Breast epithelium (tissue), 3 donors: Measurements from ENCODE around the gene KCNMB2.

Source experiments
- POLR2A ChIP-seq: fragments of 450-650 bp; IDR thresholded peaks from one replicate; pipeline ENCODE4 v1.6.1; 2016; ENCODE audit warnings: antibody characterized with exemption, mild to moderate bottlenecking, moderate library complexity
- TF ChIP-seq, protein P1 (sequence below), 3 donors: fragments of 450-650 bp; IDR thresholded peaks; one replicate each; pipeline ENCODE4 v1.5.1; 2016 to 2017; ENCODE audit warnings: antibody characterized with exemption in 3 of 3, mild to moderate bottlenecking in 3 of 3, moderate library complexity in 3 of 3

DNA sequence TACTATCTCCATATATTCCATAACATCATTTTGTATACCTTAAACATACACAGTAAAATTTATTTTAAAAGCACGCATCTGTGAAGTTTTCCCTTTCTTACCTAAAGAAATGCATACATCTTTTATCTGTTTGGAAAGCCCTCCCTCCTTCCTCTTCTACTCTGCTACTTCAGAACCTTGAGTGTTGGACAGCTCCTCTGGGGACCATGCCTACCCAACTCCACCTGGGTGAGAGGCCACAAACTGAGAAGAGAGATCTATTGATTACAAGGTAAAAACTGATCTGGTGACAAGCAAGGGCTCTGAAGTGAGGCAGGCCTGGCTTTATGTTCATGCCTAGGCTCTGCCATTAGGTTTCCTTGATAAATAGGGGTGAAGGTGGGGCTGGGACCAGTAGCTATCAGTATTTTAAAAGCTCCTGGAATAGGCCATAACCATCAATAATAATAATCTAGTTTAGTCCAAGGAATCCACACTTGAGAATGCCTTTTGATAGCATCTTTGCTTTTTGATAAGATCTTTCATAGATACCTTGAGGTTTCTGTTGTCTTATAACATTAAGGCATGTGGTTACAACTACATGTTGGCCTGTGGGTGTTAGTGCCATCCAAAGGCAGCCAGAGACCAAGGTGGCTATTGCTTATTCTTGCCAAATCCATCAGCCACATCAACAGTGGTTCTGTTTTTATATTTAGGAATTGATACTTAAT, 148.8 kb downstream of the KCNMB2 start:
- TF ChIP-seq, protein P1, sequence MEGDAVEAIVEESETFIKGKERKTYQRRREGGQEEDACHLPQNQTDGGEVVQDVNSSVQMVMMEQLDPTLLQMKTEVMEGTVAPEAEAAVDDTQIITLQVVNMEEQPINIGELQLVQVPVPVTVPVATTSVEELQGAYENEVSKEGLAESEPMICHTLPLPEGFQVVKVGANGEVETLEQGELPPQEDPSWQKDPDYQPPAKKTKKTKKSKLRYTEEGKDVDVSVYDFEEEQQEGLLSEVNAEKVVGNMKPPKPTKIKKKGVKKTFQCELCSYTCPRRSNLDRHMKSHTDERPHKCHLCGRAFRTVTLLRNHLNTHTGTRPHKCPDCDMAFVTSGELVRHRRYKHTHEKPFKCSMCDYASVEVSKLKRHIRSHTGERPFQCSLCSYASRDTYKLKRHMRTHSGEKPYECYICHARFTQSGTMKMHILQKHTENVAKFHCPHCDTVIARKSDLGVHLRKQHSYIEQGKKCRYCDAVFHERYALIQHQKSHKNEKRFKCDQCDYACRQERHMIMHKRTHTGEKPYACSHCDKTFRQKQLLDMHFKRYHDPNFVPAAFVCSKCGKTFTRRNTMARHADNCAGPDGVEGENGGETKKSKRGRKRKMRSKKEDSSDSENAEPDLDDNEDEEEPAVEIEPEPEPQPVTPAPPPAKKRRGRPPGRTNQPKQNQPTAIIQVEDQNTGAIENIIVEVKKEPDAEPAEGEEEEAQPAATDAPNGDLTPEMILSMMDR (IDR thresholded peaks at IDR 0.05) = no peak
- no peak for TF ChIP-seq POLR2A
